Hematopoietic multipotent progenitor cell treated with erythropoietin and hydrocortisone succinate and interleukin-3 and kit ligand, for 17 days (in vitro differentiated cells): ENCODE data around the gene XRN2.

ENCODE experiments used
- DNase-seq: peaks from one replicate; pipeline ENCODE4 v3.0.0-alpha.2; 2015; ENCODE audit warnings: low spot score

Gene XRN2

GRCh38 chr20:21303061-21303871, at the start of gene XRN2:
Gene XRN2 (plus strand): TSS chr20:21303331. CDS start chr20:21303399, 68 bp downstream.
- DNase-seq: peak; percentile 95

- DNase-seq: no peak
Measured at GRCh38 chr20:21257192-21257591, 45.9 kb upstream of the XRN2 start.

- DNase-seq: no peak
Measured at GRCh38 chr20:21258411-21258810, 44.7 kb upstream of the XRN2 start.

GRCh38 chr20:21259346-21259745, 43.8 kb upstream of the XRN2 start:
- DNase-seq: no peak

GRCh38 chr20:21262812-21263211, 40.3 kb upstream of the XRN2 start:
- no peak for DNase-seq

- no peak for DNase-seq
Measured at GRCh38 chr20:21265261-21266190, 37.6 kb upstream of the XRN2 start.

GRCh38 chr20:21266191-21266536, 37.0 kb upstream of the XRN2 start:
- DNase-seq: no peak

- no peak for DNase-seq
Measured at GRCh38 chr20:21269772-21270171, 33.4 kb upstream of the XRN2 start.

- no peak for DNase-seq
Measured at GRCh38 chr20:21270806-21271205, 32.3 kb upstream of the XRN2 start.

GRCh38 chr20:21272279-21272678, 30.9 kb upstream of the XRN2 start:
- DNase-seq: no peak

- no peak for DNase-seq
Measured at GRCh38 chr20:21272679-21273078, 30.5 kb upstream of the XRN2 start.

GRCh38 chr20:21273755-21274386, 29.3 kb upstream of the XRN2 start:
- no peak for DNase-seq

GRCh38 chr20:21278829-21279228, 24.3 kb upstream of the XRN2 start:
- no peak for DNase-seq

GRCh38 chr20:21279706-21280521, 23.2 kb upstream of the XRN2 start:
- no peak for DNase-seq

GRCh38 chr20:21280522-21281016, 22.6 kb upstream of the XRN2 start:
- no peak for DNase-seq

GRCh38 chr20:21286775-21287174, 16.4 kb upstream of the XRN2 start:
- DNase-seq: no peak

- DNase-seq: no peak
Measured at GRCh38 chr20:21288587-21289370, 14.4 kb upstream of the XRN2 start.

GRCh38 chr20:21289651-21290050, 13.5 kb upstream of the XRN2 start:
- DNase-seq: no peak

GRCh38 chr20:21291026-21291425, 12.1 kb upstream of the XRN2 start:
- no peak for DNase-seq

GRCh38 chr20:21294755-21295154, 8.4 kb upstream of the XRN2 start:
- DNase-seq: no peak
